HFF-Myc (cell line): ENCODE data around the gene LRRC4C.

Experiments
- DNase-seq: peaks from one replicate; pipeline ENCODE4 v3.0.0-alpha.2; 2011; ENCODE audit warnings: low read depth; ENCODE audit errors: extremely low read depth
- H3K4me3 ChIP-seq: replicated peaks from 2 replicates; pipeline ENCODE4 v1.5.1; 2011; ENCODE audit warnings: low read depth, mild to moderate bottlenecking, control low read depth, low read length
- TF ChIP-seq, protein P1 (sequence below): IDR thresholded peaks from 2 replicates; pipeline ENCODE4 v1.5.1; 2012; ENCODE audit warnings: mild to moderate bottlenecking, low read depth, low read length, control low read depth; ENCODE audit errors: missing control alignments

The LRRC4C gene

GRCh38 chr11:40166892-40167291 lies 1292.6 kb downstream of the LRRC4C start:
- no peak for DNase-seq
- TF ChIP-seq, protein P1, sequence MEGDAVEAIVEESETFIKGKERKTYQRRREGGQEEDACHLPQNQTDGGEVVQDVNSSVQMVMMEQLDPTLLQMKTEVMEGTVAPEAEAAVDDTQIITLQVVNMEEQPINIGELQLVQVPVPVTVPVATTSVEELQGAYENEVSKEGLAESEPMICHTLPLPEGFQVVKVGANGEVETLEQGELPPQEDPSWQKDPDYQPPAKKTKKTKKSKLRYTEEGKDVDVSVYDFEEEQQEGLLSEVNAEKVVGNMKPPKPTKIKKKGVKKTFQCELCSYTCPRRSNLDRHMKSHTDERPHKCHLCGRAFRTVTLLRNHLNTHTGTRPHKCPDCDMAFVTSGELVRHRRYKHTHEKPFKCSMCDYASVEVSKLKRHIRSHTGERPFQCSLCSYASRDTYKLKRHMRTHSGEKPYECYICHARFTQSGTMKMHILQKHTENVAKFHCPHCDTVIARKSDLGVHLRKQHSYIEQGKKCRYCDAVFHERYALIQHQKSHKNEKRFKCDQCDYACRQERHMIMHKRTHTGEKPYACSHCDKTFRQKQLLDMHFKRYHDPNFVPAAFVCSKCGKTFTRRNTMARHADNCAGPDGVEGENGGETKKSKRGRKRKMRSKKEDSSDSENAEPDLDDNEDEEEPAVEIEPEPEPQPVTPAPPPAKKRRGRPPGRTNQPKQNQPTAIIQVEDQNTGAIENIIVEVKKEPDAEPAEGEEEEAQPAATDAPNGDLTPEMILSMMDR: no peak
- no peak overlapping the region for H3K4me3 ChIP-seq

DNA sequence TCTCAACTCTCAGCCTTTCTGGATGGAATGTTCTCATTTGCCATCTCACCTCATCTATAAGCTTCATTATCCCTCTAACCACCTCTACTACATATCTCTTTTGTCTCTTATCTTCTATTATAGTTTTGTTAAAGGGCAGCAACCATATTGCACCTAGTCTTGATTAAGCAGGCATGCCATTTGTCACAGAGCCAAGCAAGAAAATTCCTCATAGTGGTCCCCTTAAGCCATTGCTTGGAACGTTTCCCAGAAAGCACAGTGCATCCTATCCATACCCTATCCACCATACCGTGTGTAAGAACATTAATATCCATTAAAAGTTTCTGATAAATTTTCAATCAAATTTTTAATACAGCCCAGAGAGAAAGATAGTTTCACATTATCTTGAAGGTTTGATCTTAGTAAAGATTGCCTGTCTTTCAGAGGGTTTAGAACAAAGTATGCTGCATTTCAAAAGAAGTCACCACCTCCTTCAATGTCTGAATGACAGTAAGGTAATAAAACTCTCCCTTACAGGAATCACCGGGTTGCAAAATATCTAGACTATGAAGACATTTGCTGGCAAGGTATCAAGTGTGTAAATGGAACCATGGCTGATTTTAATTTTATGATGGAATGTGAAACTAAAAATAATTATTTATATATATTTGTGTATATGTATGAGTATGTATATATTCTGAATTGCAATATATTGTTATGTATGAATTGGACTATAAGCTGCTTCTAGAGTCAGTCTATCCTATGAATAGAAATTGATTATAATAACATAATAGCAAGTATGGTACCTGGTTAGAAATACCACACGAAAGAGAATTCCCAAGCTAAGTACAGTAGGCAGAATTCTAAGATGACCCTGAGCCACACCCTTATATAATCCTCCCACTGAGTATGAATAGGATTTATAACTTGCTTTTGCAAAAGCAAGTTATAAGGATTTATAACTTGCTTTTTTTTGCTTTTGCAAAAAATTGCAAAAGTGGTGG lies 1296.3 kb downstream of the LRRC4C start:
- TF ChIP-seq, protein P1: no peak
- no peak for DNase-seq
- no peak overlapping the region for H3K4me3 ChIP-seq

- H3K4me3 ChIP-seq: no peak overlapping the region
- TF ChIP-seq, protein P1: no peak
- no peak for DNase-seq
These were observed 1297.5 kb downstream of the LRRC4C start for GRCh38 chr11:40161854-40162410.

DNA sequence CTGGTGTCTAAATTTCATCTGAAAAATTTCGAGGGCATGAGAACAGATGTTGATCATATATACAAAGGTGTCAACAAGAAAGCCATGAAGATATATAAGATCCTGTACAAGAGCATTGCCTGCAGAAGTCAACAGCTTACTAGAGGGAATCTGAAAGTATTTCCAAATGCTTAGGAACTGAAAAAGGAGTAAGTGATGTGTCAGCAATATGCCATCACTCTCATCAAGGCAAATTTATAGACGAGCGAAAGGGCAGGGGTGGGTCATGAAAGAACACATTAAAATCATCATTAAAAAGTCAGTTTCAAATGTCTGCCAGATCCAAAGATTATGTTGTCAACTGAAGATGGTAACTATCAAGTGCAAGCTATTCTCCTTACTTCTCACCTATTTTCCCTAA lies 1299.0 kb downstream of the LRRC4C start:
- TF ChIP-seq, protein P1: no peak
- no peak overlapping the region for H3K4me3 ChIP-seq
- no peak for DNase-seq

- no peak for DNase-seq
- H3K4me3 ChIP-seq: no peak overlapping the region
- TF ChIP-seq, protein P1: no peak
These were observed 1309.7 kb downstream of the LRRC4C start for GRCh38 chr11:40149721-40150120.

GRCh38 chr11:40140560-40140959 lies 1318.9 kb downstream of the LRRC4C start:
- TF ChIP-seq, protein P1: no peak
- DNase-seq: no peak
- no peak overlapping the region for H3K4me3 ChIP-seq
